Measurements from ENCODE around the gene RAD51B. TPM values are rescaled to one million over a fixed set of nuclear protein-coding genes. Genes with fewer than 3 reads are reported as not detected.

RAD51B gene
- total RNA-seq, 1 donor from 2014 or later, result 28.5 TPM

DNA sequence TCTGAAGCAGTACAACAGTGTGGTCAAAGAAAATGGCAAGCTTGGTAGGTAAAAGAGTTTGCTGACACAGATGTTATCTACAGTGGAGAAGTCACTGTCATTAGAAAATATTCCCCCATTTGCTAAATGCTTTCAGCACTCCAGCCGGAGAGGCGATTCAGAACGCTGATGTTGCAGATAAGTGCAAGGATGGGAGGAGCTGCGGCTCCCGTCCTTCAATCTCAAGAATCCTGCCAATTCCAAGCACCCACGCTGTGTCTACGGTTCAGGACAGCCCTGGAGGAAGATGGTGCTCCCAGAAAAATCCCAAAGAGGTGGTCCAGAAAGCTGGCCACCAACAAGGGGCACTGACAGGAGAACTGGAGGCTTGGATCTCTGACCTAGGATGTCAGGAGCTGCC, 894.2 kb downstream of the RAD51B start:
- Histone ChIP-seq H3K4me1 (peaks cover 13% of the 10 kb centered on the region), H3K9me3 (no peaks in the 10 kb centered on the region), H3K4me3 (no peak overlapping the region), H3K27me3 (no peaks in the 10 kb centered on the region), H3K36me3 (no peaks in the 10 kb centered on the region), H3K27ac (no peak overlapping the region)
- TF ChIP-seq, protein P1, sequence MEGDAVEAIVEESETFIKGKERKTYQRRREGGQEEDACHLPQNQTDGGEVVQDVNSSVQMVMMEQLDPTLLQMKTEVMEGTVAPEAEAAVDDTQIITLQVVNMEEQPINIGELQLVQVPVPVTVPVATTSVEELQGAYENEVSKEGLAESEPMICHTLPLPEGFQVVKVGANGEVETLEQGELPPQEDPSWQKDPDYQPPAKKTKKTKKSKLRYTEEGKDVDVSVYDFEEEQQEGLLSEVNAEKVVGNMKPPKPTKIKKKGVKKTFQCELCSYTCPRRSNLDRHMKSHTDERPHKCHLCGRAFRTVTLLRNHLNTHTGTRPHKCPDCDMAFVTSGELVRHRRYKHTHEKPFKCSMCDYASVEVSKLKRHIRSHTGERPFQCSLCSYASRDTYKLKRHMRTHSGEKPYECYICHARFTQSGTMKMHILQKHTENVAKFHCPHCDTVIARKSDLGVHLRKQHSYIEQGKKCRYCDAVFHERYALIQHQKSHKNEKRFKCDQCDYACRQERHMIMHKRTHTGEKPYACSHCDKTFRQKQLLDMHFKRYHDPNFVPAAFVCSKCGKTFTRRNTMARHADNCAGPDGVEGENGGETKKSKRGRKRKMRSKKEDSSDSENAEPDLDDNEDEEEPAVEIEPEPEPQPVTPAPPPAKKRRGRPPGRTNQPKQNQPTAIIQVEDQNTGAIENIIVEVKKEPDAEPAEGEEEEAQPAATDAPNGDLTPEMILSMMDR (IDR thresholded peaks at IDR 0.05), result no peak
- TF ChIP-seq POLR2A (IDR thresholded peaks at IDR 0.05) (no peak), POLR2AphosphoS5 (IDR thresholded peaks at IDR 0.05; ENCODE audit: insufficient read depth in 1 of 2, low read depth in 1 of 2) (no peak)
- no peak for DNase-seq (ENCODE audit: extremely low spot score in 2 of 2)
- intact Hi-C loops (cut with DNase I), result no loop called here

DNA sequence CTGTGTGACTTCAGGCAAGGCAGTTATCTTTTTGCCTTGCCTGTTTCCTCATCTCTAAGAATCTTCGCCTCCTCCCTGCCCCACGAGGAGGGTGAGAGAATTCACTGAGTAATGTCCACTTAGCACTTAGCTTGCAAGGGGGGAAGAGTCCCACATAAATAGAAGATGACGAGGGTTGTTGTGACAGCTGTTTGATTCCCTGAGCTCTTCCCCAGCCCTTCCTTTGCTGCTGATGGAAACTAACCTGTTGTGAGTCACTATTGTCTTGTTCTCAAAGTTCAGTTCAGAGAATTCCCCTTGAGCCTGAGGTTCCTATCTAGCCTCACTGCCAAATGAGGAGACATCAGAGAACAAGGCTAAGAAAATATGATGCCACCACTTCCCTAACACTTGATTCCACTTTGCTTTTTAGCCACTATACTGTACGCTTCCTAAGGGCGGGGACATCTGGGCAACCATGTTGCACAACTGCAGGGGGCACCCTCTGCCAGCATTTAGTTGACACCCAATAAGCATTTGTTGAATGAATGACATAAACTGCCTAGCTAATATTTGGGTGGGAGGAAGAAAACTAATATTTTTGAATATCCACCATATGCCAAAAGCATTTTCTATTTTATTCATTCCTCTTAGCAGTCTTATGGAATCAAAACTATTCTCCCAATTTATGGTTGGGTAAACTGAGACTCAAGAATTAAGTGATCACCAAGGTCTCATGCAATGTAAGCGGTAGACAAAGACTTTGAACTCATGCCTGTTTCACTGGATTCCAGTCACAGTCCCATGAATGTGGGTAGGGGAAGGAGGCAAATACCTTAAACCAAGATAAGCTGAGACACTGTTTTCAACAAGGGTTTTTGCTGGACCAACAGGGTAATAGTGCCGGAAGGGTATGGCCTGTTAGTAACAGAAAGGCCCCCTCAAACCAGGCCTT, 895.7 kb downstream of the RAD51B start:
- H3K36me3 ChIP-seq, result no peaks in the 10 kb centered on the region
- H3K9me3 ChIP-seq, result no peaks in the 10 kb centered on the region
- intact Hi-C loops (cut with DNase I), result no loop called here
- H3K27ac ChIP-seq, result no peak overlapping the region
- H3K4me1 ChIP-seq, result peaks cover 13% of the 10 kb centered on the region
- no peaks in the 10 kb centered on the region for H3K27me3 ChIP-seq
- H3K4me3 ChIP-seq, result no peak overlapping the region
- TF ChIP-seq POLR2AphosphoS5 (IDR thresholded peaks at IDR 0.05; ENCODE audit: insufficient read depth in 1 of 2, low read depth in 1 of 2) (no peak), POLR2A (IDR thresholded peaks at IDR 0.05) (no peak)
- TF ChIP-seq, protein P1 (IDR thresholded peaks at IDR 0.05), result no peak
- no peak for DNase-seq (ENCODE audit: extremely low spot score in 2 of 2)

DNA sequence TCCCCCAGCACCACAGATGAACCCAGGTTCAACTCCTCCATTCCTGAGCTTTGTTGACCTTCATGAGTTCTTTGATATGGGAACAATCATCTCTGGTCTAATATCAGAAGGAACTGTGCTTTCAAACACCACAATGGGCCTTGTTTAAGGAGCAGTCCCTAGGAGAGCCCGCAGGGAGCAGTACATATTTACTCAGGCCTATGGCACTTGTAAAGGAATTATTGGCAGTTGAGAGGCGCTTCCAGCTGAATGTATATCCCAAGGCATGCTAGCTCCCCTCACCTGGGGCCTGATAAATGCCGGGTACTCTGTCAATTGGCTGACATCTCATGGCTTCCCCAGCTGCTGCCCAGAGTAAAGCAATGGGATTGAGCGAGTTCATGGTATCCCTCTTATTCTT, 897.1 kb downstream of the RAD51B start:
- Histone ChIP-seq H3K36me3 (no peaks in the 10 kb centered on the region), H3K4me3 (no peak overlapping the region), H3K27ac (no peak overlapping the region), H3K9me3 (no peaks in the 10 kb centered on the region), H3K27me3 (no peaks in the 10 kb centered on the region), H3K4me1 (peaks cover 13% of the 10 kb centered on the region)
- DNase-seq (ENCODE audit: extremely low spot score in 2 of 2), result no peak
- intact Hi-C loops (cut with DNase I), result no loop called here
- TF ChIP-seq POLR2A (IDR thresholded peaks at IDR 0.05) (no peak), POLR2AphosphoS5 (IDR thresholded peaks at IDR 0.05; ENCODE audit: insufficient read depth in 1 of 2, low read depth in 1 of 2) (no peak)
- TF ChIP-seq, protein P1 (IDR thresholded peaks at IDR 0.05), result no peak

DNA sequence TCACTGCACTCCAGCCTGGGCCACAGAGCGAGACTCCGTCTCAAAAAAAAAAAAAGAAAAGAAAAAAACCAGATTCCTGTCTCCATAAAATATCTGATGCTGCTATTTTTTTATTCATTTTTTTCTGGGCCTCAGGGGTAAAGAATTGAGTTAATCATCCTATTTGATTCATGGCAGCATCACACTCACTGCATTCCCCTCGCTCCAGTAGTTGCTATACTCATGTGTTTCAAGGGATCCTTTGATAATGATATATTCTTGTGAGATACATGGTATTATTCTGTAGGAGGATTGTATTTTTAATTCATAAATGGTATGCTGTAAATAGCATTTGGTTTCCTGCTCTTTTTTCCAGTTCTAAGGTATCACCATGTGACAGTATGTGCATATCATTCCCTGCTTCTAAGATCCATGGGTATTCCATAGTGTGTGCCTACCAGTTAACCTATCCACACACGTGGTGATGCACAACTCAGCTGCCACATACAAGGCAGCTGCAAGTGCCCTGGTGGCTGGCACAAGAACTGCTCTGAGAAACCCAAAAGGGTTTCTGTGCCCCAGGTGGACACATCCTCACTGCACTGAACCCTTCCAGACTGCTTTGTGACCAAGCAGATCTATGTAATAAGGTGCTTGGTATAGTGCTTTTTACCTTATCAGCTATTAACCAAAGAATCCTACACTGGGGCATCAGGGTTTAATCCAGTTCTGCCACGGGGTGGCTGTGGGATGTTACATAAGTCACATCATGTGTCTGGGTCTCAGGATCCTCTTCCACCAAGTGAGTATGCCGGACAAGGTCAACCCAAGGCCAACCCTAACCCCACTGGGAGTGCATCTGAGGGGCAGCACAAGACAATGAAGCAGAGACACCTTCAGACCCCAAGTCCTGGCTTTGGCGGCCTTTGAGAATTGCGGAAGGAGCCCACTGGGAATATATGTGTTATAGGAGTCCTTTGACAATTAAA, 898.7 kb downstream of the RAD51B start:
- Histone ChIP-seq H3K9me3 (no peaks in the 10 kb centered on the region), H3K4me1 (peaks cover 9% of the 10 kb centered on the region), H3K27ac (no peak overlapping the region), H3K4me3 (no peak overlapping the region), H3K27me3 (no peaks in the 10 kb centered on the region), H3K36me3 (no peaks in the 10 kb centered on the region)
- no peak for TF ChIP-seq POLR2A (IDR thresholded peaks at IDR 0.05)
- TF ChIP-seq, protein P1 (IDR thresholded peaks at IDR 0.05), result peak in 1 of 3 experiments; percentile 6
- intact Hi-C loops (cut with DNase I), result no loop called here
- no peak for DNase-seq (ENCODE audit: extremely low spot score in 2 of 2)

Measured in vagina (tissue), 2 donors.